Endothelial cell of umbilical vein (primary cell): ENCODE measurements around the gene PTOV1. TPM values are rescaled to one million over a fixed set of nuclear protein-coding genes. Genes with fewer than 3 reads are reported as not detected.
A peak's percentile ranks its signal among the peaks of the same experiment; 100 is the strongest.

Experiments used
- BruUV-seq: library from RNA; stranded (reverse); fragments of 400-500 nt; replicated peaks from 2 replicates; lab custom pipeline; 2021; lab: Mats Ljungman, UMichigan
- CTCF ChIA-PET: fragments of 300-600, 350-600 bp; sonication (Branson Sonifier 250); formaldehyde crosslinking; loops from one replicate; lab custom pipeline; 2021; ENCODE audit warnings: antibody characterized with exemption, inconsistent platforms; lab: Charles Lee
- POLR2A ChIA-PET: fragments of 300-600, 350-600 bp; sonication (Branson Sonifier 250); formaldehyde crosslinking; loops from one replicate; lab custom pipeline; 2021; ENCODE audit warnings: antibody characterized with exemption, inconsistent platforms; lab: Charles Lee
- DNase-seq: peaks from one replicate; pipeline ENCODE4 v3.0.0-alpha.2; 2011; ENCODE audit warnings: low read depth, low spot score
- FAIRE-seq: peaks from 2 replicates; lab custom pipeline; 2011; peaks lifted over from hg19 to GRCh38; lab: Jason Lieb, UNC
- H2AFZ ChIP-seq: 2 replicates; pipeline ENCODE4 v1.6.0; 2012; ENCODE audit warnings: low read depth, low read length, control low read depth, inconsistent platforms
- H3K27ac ChIP-seq: 2 replicates; pipeline ENCODE4 v1.5.1; 2011; ENCODE audit warnings: low read depth, mild to moderate bottlenecking, control low read depth, low read length, moderate library complexity; ENCODE audit not compliant: insufficient read depth
- H3K27me3 ChIP-seq, 2 experiments: 2 replicates each; pipeline versions ENCODE4 v1.6.0 to v1.6.1; 2011; ENCODE audit warnings: low read length in 2 of 2, mixed read lengths in 1 of 2; ENCODE audit not compliant: control insufficient read depth in 2 of 2, insufficient read depth in 2 of 2
- H3K36me3 ChIP-seq, 2 experiments: 2 replicates in 1 of 2; 3 replicates in 1 of 2; pipeline ENCODE4 v1.5.1; 2011; ENCODE audit warnings: low read length in 2 of 2, mild to moderate bottlenecking in 1 of 2, moderate library complexity in 1 of 2; ENCODE audit not compliant: control insufficient read depth in 2 of 2, insufficient read depth in 2 of 2; ENCODE audit errors: extremely low read depth in 1 of 2
- H3K4me1 ChIP-seq: 3 replicates; pipeline ENCODE4 v1.5.1; 2011; ENCODE audit warnings: mild to moderate bottlenecking, low read length; ENCODE audit not compliant: control insufficient read depth, insufficient read depth; ENCODE audit errors: extremely low read depth
- H3K4me2 ChIP-seq: 2 replicates; pipeline ENCODE4 v1.6.1; 2011; ENCODE audit warnings: low read length, control low read depth, mixed read lengths; ENCODE audit not compliant: insufficient read depth
- H3K4me3 ChIP-seq, 3 experiments: fragments of 200-600 bp in 1 of 3; sonication (generic), shearing (Covaris generic) in 1 of 3; replicated peaks in 1 of 3; 2 replicates each; pipeline ENCODE4 v1.5.1; 2011 to 2016; ENCODE audit warnings: control low read depth in 3 of 3, low read length in 3 of 3, mild to moderate bottlenecking in 2 of 3, inconsistent platforms in 1 of 3, low read depth in 1 of 3, moderate library complexity in 1 of 3; ENCODE audit not compliant: insufficient read depth in 1 of 3
- H3K79me2 ChIP-seq: 2 replicates; pipeline ENCODE4 v1.6.0; 2012; ENCODE audit warnings: low read length, inconsistent platforms; ENCODE audit not compliant: control insufficient read depth, insufficient read depth
- H3K9ac ChIP-seq: replicated peaks from 2 replicates; pipeline ENCODE3; 2011; ENCODE audit warnings: low read length, control low read depth; ENCODE audit not compliant: insufficient read depth; ENCODE audit errors: extremely low read depth
- H3K9me1 ChIP-seq: replicated peaks from 3 replicates; pipeline ENCODE4 v1.6.0; 2011; ENCODE audit warnings: mild to moderate bottlenecking, low read length; ENCODE audit not compliant: control insufficient read depth, insufficient read depth; ENCODE audit errors: extremely low read depth
- H3K9me3 ChIP-seq: replicated peaks from 2 replicates; pipeline ENCODE4 v1.5.1; 2012; ENCODE audit warnings: low read length, inconsistent platforms; ENCODE audit not compliant: control insufficient read depth, insufficient read depth
- H4K20me1 ChIP-seq: replicated peaks from 2 replicates; pipeline ENCODE3; 2011; ENCODE audit warnings: mild to moderate bottlenecking, low read length; ENCODE audit not compliant: control insufficient read depth, insufficient read depth; ENCODE audit errors: extremely low read depth
- EZH2 ChIP-seq: IDR thresholded peaks from 2 replicates; pipeline ENCODE4 v1.6.1; 2012; ENCODE audit warnings: borderline replicate concordance, low read depth, mild to moderate bottlenecking, moderate library complexity, low read length, inconsistent platforms; ENCODE audit not compliant: severe bottlenecking
- FOS ChIP-seq: IDR thresholded peaks from 2 replicates; pipeline ENCODE4 v1.6.1; 2011; ENCODE audit warnings: mild to moderate bottlenecking, low read length, moderate library complexity, borderline replicate concordance; ENCODE audit not compliant: insufficient read depth
- GATA2 ChIP-seq: IDR thresholded peaks from 2 replicates; pipeline ENCODE4 v1.7.0; 2011; ENCODE audit warnings: low read depth, mild to moderate bottlenecking, moderate library complexity, mixed read lengths, low read length; ENCODE audit not compliant: insufficient read length, insufficient read depth
- JUN ChIP-seq: IDR thresholded peaks from 2 replicates; pipeline ENCODE4 v1.6.1; 2011; ENCODE audit warnings: borderline replicate concordance, low read depth; ENCODE audit not compliant: insufficient read length, insufficient read depth
- MAX ChIP-seq: IDR thresholded peaks from 2 replicates; pipeline ENCODE4 v1.6.1; 2011; ENCODE audit not compliant: insufficient read depth, insufficient read length
- MYC ChIP-seq: IDR thresholded peaks from one replicate; pipeline ENCODE4 v1.6.1; 2011; ENCODE audit warnings: mild to moderate bottlenecking, low read depth, low read length
- POLR2A ChIP-seq: IDR thresholded peaks from 2 replicates; pipeline ENCODE4 v1.6.1; 2012; ENCODE audit warnings: low read depth, mild to moderate bottlenecking, control low read depth, low read length
- POLR2AphosphoS5 ChIP-seq: IDR thresholded peaks from 2 replicates; pipeline ENCODE4 v1.6.1; 2012; ENCODE audit warnings: low read depth, mild to moderate bottlenecking, control low read depth, low read length, moderate library complexity; ENCODE audit not compliant: insufficient read depth
- dilution Hi-C: fragments of 300-500 bp; cut with MboI; formaldehyde crosslinking; loops from one replicate; pipeline ENCODE4 v1.15.0; 2019; ENCODE audit warnings: low sequenced_read_pairs; ENCODE audit not compliant: extremely low pct_ligation_motif_present
- intact Hi-C: fragments of 100-400 bp; cut with micrococcal nuclease; formaldehyde crosslinking; loops from one replicate; pipeline ENCODE4 v1.10.0; 2022
- polyA plus RNA-seq, 4 experiments: library from polyadenylated mRNA; depleted of rRNA in 3 of 4; stranded (reverse) in 3 of 4; unstranded in 1 of 4; fragments of >200 nt; gene quantifications; 2 replicates each; pipeline versions ENCODE4 v1.2.1 to v1.2.3, GENCODE V29; 2011 to 2012; ENCODE audit warnings: missing spikeins in 1 of 4
- total RNA-seq: library from RNA; stranded (reverse); gene quantifications from 2 replicates; pipeline ENCODE4 v1.2.3, GENCODE V29; 2021
- TF ChIP-seq, protein P1 (sequence below), 2 donors: IDR thresholded peaks; 1 replicate in 1 of 2; 2 replicates in 1 of 2; pipeline ENCODE4 v1.5.1; 2011; ENCODE audit warnings: low read length in 2 of 2, mild to moderate bottlenecking in 2 of 2, moderate library complexity in 2 of 2, control low read depth in 1 of 2, inconsistent platforms in 1 of 2, low read depth in 1 of 2; ENCODE audit not compliant: insufficient read depth in 1 of 2; ENCODE audit errors: extremely low read depth in 1 of 2

The PTOV1 gene
- total and polyA plus RNA-seq, 2 donors (not counting 3 experiments of a cell fraction or from before 2014, with no cell fraction given): 116 to 184 TPM

GRCh38 chr19:49811328-49811727 is 39.6 kb upstream of the PTOV1 start:
- Histone ChIP-seq H3K9ac (no peak overlapping the region), H3K4me1 (peaks cover 20% of the 10 kb centered on the region), H3K4me2 (no peak overlapping the region), H3K27me3 (no peaks in the 10 kb centered on the region), H3K9me1 (no peaks in the 10 kb centered on the region), H3K4me3 (no peak overlapping the region), H3K27ac (no peak overlapping the region), H4K20me1 (no peaks in the 10 kb centered on the region), H2AFZ (no peak overlapping the region), H3K79me2 (no peaks in the 10 kb centered on the region), H3K36me3 (no peaks in the 10 kb centered on the region), H3K9me3 (no peaks in the 10 kb centered on the region)
- BruUV-seq: no TSS peak
- ChIA-PET POLR2A (no interaction called here), CTCF (no interaction called here)
- intact Hi-C loops: no loop called here
- no peak for TF ChIP-seq FOS
- TF ChIP-seq POLR2AphosphoS5: no peak
- no peak for TF ChIP-seq JUN
- no peak for TF ChIP-seq EZH2
- no peak for TF ChIP-seq POLR2A
- TF ChIP-seq, protein P1, sequence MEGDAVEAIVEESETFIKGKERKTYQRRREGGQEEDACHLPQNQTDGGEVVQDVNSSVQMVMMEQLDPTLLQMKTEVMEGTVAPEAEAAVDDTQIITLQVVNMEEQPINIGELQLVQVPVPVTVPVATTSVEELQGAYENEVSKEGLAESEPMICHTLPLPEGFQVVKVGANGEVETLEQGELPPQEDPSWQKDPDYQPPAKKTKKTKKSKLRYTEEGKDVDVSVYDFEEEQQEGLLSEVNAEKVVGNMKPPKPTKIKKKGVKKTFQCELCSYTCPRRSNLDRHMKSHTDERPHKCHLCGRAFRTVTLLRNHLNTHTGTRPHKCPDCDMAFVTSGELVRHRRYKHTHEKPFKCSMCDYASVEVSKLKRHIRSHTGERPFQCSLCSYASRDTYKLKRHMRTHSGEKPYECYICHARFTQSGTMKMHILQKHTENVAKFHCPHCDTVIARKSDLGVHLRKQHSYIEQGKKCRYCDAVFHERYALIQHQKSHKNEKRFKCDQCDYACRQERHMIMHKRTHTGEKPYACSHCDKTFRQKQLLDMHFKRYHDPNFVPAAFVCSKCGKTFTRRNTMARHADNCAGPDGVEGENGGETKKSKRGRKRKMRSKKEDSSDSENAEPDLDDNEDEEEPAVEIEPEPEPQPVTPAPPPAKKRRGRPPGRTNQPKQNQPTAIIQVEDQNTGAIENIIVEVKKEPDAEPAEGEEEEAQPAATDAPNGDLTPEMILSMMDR (IDR thresholded peaks at IDR 0.05; ENCODE audit: extremely low read depth in 1 of 2, insufficient read depth in 1 of 2, low read depth in 1 of 2, low read length in 2 of 2): no peak
- TF ChIP-seq GATA2: no peak
- TF ChIP-seq MYC: no peak
- no peak for TF ChIP-seq MAX
- dilution Hi-C loops: no loop called here
- FAIRE-seq (peak; percentile 18), DNase-seq (no peak)
